RWPE2 (cell line): Measurements from ENCODE around the gene IGHMBP2.

ENCODE experiments used
- ATAC-seq: fragments of 200-7000 bp; cut with Tn5 transposase; 3 replicates; pipeline ENCODE4 v1.9.1; 2021; ENCODE audit warnings: low read depth
- DNase-seq: peaks from one replicate; pipeline ENCODE4 v3.0.0-alpha.2; 2020; ENCODE audit warnings: low spot score
- H3K27ac ChIP-seq: fragments of 450-650 bp; 2 replicates; pipeline ENCODE4 v1.5.1; 2017; ENCODE audit warnings: mild to moderate bottlenecking; ENCODE audit not compliant: poor library complexity, severe bottlenecking
- H3K27me3 ChIP-seq: fragments of 250-450 bp; sonication (Bioruptor Pico); 2 replicates; pipeline ENCODE4 v1.5.1; 2021; ENCODE audit warnings: mild to moderate bottlenecking, moderate library complexity; ENCODE audit not compliant: insufficient read depth, poor library complexity, severe bottlenecking
- H3K36me3 ChIP-seq: fragments of 250-450 bp; sonication (Bioruptor Pico); 2 replicates; pipeline ENCODE4 v1.5.1; 2020; ENCODE audit warnings: low read depth, mild to moderate bottlenecking, moderate library complexity
- H3K4me1 ChIP-seq: fragments of 250-450 bp; sonication (Bioruptor Pico); 2 replicates; pipeline ENCODE4 v1.5.1; 2021; ENCODE audit warnings: mild to moderate bottlenecking, moderate library complexity; ENCODE audit not compliant: insufficient read depth, poor library complexity, severe bottlenecking
- H3K4me3 ChIP-seq: fragments of 250-450 bp; sonication (Bioruptor Pico); 2 replicates; pipeline ENCODE4 v1.5.1; 2021; ENCODE audit warnings: mild to moderate bottlenecking, moderate library complexity; ENCODE audit not compliant: severe bottlenecking
- H3K9me3 ChIP-seq: fragments of 250-450 bp; sonication (Bioruptor Pico); 2 replicates; pipeline ENCODE4 v1.5.1; 2021; ENCODE audit warnings: mild to moderate bottlenecking, moderate library complexity; ENCODE audit not compliant: severe bottlenecking
- CTCF ChIP-seq: fragments of 450-650 bp; IDR thresholded peaks from one replicate; pipeline ENCODE4 v1.5.1; 2017; ENCODE audit warnings: mild to moderate bottlenecking, moderate library complexity; ENCODE audit not compliant: poor library complexity, severe bottlenecking

Gene IGHMBP2

GRCh38 chr11:68960294-68961071 lies 56.8 kb downstream of the IGHMBP2 start:
- no peak overlapping the region for H3K4me3 ChIP-seq
- H3K4me1 ChIP-seq = no peaks in the 10 kb centered on the region
- ATAC-seq (no peak), DNase-seq (no peak)
- no peak overlapping the region for H3K27ac ChIP-seq
- no peaks in the 10 kb centered on the region for H3K36me3 ChIP-seq
- no peaks in the 10 kb centered on the region for H3K27me3 ChIP-seq
- no peaks in the 10 kb centered on the region for H3K9me3 ChIP-seq
- TF ChIP-seq CTCF = no peak

GRCh38 chr11:68961245-68961644 lies 57.6 kb downstream of the IGHMBP2 start:
- H3K4me3 ChIP-seq = no peak overlapping the region
- no peak for TF ChIP-seq CTCF
- H3K36me3 ChIP-seq = no peaks in the 10 kb centered on the region
- no peaks in the 10 kb centered on the region for H3K4me1 ChIP-seq
- no peaks in the 10 kb centered on the region for H3K27me3 ChIP-seq
- H3K9me3 ChIP-seq = no peaks in the 10 kb centered on the region
- H3K27ac ChIP-seq = no peak overlapping the region
- DNase-seq (no peak), ATAC-seq (no peak)

- Histone ChIP-seq H3K36me3 (no peaks in the 10 kb centered on the region), H3K9me3 (no peaks in the 10 kb centered on the region), H3K27me3 (no peaks in the 10 kb centered on the region), H3K4me1 (no peaks in the 10 kb centered on the region), H3K27ac (no peak overlapping the region), H3K4me3 (no peak overlapping the region)
- ATAC-seq (no peak), DNase-seq (no peak)
- no peak for TF ChIP-seq CTCF
Observed at GRCh38 chr11:68962527-68963250, 59.0 kb downstream of the IGHMBP2 start.

- no peak for DNase-seq
Observed at GRCh38 chr11:68963779-68964178, 60.1 kb downstream of the IGHMBP2 start.

More at GRCh38 chr11:68963779-68964178, 60.1 kb downstream of the IGHMBP2 start:
- no peak overlapping the region for H3K27ac ChIP-seq
- peak; percentile 17; the same call in 1 of the 3 replicates for ATAC-seq
- no peaks in the 10 kb centered on the region for H3K9me3 ChIP-seq
- no peaks in the 10 kb centered on the region for H3K36me3 ChIP-seq
- no peaks in the 10 kb centered on the region for H3K4me1 ChIP-seq
- no peaks in the 10 kb centered on the region for H3K27me3 ChIP-seq
- no peak overlapping the region for H3K4me3 ChIP-seq
- no peak for TF ChIP-seq CTCF
